ENCODE data around the gene SLAMF7.
A peak's percentile ranks its signal among the peaks of the same experiment; 100 is the strongest.
"Not testable (repeated sequence)": the region's sequence is repeated elsewhere in the genome, so short reads cannot be mapped to it uniquely, and the experiment has no call there.

The SLAMF7 gene

DNA sequence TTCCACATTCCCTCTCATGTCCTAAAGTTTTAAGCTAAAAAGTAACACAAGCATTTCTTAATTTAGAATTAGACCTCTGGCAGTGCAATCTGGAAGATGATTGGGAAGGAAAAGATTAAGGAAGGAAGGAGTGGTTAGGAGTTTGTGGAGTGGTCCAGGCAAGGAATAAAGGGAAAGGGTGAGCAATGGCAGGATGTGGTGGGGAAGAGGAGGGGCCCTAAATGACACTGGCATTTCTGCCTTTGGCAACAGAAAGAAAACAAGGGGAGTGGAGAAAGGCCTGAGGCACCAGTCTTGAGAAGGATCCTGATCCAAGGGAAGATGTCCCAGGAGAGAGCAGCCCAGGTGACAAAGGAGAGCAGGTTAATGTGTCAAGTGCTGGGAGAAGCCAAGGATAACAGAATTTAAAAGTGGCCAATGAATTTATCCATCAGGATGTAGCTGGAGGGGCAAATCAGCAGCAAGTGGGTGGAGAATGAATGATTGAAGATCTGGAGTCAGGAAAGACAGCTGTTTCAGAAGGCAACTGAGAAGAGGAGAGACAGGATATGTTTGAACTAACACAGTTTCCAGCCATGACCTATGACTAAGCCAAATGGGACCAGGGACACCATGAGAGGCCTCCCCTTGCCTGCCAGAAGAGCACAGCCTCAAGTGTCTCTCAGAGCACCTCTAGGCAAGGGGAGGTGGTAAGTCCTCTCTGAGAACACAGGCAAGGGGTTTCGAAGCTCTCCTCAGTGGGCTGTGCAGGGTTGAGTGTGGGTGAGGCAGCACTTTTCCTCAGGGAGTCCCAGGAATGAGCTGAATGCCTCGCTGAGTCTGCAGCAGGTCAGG lies 36.1 kb downstream of the SLAMF7 start:
- no peak for DNase-seq (ENCODE audit: low spot score)

DNA sequence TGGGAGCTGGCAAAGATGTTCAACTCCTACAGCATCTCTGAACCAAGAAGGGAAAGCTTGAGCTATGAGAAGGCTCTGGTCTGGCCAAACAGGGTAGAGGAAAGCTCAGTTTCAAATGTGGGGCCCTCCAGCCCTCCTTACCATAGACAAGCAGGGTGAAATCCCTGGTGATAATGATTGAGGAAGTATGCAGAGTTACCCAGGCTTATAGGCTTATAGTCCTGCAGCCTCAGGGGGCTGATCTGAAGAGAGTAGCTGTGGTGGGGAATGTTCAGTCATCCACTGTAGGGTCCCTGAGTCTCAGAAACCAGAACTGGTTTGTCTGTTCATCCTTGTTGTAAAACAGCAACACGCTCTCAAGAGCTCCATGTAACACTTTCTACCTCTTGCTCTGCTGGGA lies 37.1 kb downstream of the SLAMF7 start:
- no peak for DNase-seq (ENCODE audit: low spot score)

- peak; percentile 9 for DNase-seq (ENCODE audit: low spot score)
Observed at GRCh38 chr1:160777486-160778089, 38.5 kb downstream of the SLAMF7 start.

DNA sequence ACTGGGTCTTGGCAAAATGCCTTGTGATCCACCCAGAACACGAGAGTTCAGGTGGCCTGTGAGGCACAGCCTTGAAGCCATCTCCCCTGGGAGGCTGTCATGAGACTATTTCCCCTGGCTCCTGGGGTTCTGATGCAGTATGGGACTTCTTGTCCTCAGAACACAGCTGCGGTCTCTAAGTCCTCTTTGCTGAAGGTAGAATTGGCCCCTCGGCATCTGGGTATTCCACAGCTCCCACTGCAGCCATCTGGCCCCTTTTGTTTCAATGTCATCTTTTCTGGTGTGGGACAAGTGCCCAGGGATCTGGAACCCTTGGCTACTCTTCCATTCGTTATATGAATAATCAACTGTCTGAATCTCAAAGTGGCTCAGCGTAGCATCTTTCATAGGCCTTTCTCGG lies 39.9 kb downstream of the SLAMF7 start:
- no peak for DNase-seq (ENCODE audit: low spot score)

GRCh38 chr1:160779626-160780397 lies 40.8 kb downstream of the SLAMF7 start:
- DNase-seq (ENCODE audit: low spot score), result peak; percentile 26

GRCh38 chr1:160780398-160780755 lies 41.3 kb downstream of the SLAMF7 start:
- no peak for DNase-seq (ENCODE audit: low spot score)

- no peak for DNase-seq (ENCODE audit: low spot score)
Observed at GRCh38 chr1:160781186-160781766, 42.2 kb downstream of the SLAMF7 start.

DNA sequence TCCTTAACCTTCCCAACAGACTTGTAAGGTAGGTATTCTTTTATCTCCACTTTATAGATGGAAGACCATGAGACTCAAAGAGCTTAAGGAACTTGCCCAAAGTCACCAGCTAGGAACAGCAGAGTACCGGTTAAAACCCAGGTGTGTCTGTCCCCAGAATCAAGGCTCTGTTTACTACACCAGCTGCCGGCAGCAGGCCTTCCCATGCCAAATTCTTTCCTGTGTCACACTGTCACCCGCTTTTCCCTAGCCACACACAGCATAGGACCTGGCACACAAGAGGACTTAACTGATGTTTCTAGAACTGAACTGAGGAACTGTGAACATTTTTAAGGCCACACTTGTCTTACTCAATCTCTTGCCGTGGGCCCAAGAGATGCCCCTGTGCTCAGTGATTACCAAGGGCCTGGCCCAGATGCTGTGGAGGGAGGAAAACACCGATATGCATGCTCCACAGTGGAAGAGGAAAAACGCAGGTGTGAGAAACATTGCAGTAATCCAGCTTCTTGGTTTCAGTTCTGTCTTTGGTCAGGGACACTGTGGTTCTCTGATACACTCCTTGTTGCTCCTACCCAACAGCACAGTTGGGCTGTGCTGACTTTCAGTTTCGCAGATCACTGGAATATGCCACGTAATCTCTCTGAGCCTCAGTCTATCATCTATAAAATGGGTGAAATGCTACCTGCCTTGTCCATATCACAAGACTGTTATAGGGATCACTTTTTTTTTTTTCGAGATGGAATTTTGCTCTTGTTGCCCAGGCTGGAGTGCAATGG lies 43.1 kb downstream of the SLAMF7 start:
- DNase-seq (ENCODE audit: low spot score), result no peak

DNA sequence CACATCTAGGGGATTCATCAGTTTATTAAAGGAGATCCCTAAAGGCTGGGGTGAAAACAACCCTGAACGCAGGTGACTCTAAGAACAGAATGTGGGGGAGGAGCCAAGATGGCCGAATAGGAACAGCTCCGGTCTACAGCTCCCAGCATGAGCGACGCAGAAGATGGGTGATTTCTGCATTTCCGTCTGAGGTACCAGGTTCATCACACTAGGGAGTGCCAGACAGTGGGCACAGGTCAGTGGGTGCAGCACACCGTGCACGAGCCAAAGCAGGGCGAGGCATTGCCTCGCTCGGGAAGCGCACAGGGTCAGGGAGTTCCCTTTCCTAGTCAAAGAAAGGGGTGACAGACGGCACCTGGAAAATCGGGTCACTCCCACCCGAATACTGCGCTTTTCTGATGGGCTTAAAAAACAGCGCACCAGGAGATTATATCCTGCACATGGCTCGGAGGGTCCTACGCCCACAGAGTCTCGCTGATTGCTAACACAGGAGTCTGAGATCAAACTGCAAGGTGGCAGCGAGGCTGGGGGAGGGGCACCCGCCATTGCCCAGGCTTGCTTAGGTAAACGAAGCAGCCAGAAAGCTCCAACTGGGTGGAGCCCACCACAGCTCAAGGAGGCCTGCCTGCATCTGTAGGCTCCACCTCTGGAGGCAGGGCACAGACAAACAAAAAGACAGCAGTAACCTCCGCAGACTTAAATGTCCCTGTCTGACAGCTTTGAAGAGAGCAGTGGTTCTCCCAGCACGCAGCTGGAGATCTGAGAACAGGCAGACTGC lies 44.1 kb downstream of the SLAMF7 start:
- DNase-seq (ENCODE audit: low spot score), result not testable (repeated sequence)

GRCh38 chr1:160789051-160789701 lies 50.1 kb downstream of the SLAMF7 start:
- DNase-seq (ENCODE audit: low spot score), result no peak

- no peak for DNase-seq (ENCODE audit: low spot score)
Observed at GRCh38 chr1:160789702-160790611, 50.9 kb downstream of the SLAMF7 start.

GRCh38 chr1:160794376-160794775 lies 55.3 kb downstream of the SLAMF7 start:
- DNase-seq (ENCODE audit: low spot score), result no peak

DNA sequence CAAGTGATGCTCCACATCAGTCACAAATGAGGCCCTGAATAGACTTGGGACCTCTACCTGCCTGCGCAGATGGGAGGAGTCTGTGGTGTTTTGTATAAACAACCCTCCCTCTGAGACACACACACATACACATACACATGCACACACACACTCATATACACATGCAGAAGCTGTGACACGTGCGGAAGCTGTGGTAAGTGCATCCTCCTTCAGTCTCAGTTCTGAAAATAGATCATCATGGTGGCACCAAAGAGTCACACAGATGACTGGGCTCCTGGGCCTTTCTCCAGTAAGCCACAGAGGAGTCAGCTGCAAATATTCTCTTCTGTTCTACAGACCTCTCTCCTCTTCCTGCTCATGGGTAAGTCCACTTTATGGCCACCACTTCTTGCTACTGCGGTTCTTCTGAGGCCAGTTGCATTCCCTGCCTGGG lies 56.9 kb downstream of the SLAMF7 start, which contains the start of gene LY9:
TSS of gene LY9 (plus strand) at position 224 of the 433 bp plus-strand sequence. CDS start at position 238, 14 bp downstream.
- DNase-seq (ENCODE audit: low spot score), result no peak

DNA sequence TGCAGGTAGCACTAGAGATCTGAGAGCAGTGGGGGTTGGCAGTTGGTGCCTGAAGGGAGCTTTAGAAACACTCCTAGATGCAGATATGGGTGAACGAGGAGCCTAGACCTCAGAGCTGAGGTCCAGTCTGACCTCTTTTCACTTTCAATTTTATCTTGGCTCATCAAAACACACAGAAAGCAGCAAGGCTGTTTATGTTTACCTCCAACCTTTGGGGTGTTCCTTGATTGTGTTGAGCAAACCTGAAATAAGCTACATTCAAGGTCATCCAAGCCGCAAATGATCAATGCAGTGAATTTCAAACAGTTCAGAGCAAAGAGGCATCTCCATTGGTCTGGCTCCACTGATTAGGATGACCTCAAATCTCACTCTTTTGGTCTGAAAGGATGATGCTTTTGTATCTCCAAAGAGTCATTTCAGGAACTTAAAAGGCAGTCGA lies 58.2 kb downstream of the SLAMF7 start:
- DNase-seq (ENCODE audit: low spot score), result no peak

DNA sequence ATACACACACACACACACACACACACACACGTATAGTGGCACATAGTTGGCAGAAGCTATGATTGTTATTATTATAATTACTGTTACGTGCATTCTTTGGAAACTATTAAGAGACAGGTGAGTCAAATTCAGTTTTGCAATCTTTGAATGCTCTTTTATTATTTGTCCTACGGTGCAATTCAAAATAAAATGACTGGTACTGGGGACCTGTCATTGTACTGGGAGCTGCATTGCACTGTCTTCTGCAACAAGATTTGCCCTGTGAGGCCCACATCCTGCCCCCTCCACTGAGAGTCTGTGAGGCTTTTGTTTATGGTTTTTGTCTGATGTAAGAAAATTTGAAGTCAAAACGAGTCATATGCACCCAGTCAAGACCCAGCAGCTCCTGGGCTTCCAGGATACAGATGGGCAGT lies 58.8 kb downstream of the SLAMF7 start:
- DNase-seq (ENCODE audit: low spot score), result no peak

DNA sequence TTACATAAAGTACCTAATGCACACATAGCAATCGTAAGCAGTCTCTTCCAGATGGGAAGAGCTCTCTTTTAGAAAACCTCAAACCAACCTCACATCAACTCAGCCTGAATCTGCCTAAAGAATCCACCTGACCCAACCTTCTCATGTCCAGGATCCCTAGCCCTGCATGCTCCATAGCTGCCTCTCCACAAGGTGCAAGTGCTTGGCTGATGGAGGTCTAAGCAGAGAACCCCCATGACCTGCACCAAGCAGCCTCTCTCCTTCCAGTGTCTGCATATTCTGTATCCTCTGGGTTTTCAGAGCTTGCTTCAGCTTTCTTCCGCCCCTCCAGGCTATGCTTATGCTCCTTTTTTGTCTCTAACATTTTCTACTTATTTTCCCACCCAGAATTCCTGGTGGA lies 59.4 kb downstream of the SLAMF7 start:
- no peak for DNase-seq (ENCODE audit: low spot score)

DNA sequence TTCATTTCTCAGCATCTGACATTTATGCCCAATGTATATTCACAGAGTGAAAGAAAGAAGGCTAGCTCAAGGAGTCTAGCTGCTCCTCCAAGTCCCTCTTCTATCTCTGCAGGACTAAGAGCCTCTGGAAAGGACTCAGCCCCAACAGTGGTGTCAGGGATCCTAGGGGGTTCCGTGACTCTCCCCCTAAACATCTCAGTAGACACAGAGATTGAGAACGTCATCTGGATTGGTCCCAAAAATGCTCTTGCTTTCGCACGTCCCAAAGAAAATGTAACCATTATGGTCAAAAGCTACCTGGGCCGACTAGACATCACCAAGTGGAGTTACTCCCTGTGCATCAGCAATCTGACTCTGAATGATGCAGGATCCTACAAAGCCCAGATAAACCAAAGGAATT lies 60.6 kb downstream of the SLAMF7 start:
- DNase-seq (ENCODE audit: low spot score), result no peak

- no peak for DNase-seq (ENCODE audit: low spot score)
Observed at GRCh38 chr1:160800142-160800541, 61.1 kb downstream of the SLAMF7 start.

All from cerebellar cortex (tissue), 1 donor.